ENCODE measurements around the gene RBBP4. TPM values are rescaled to one million over a fixed set of nuclear protein-coding genes. Genes with fewer than 3 reads are reported as not detected.
"Not testable (repeated sequence)": the region's sequence is repeated elsewhere in the genome, so short reads cannot be mapped to it uniquely, and the experiment has no call there.

The RBBP4 gene
- total RNA-seq, 1 experiment from 2014 or later: 208 TPM

- Histone ChIP-seq H3K36me3 (no peaks in the 10 kb centered on the region), H3K27me3 (replicated peaks) (no peaks in the 10 kb centered on the region), H3K4me1 (replicated peaks) (peaks cover 49% of the 10 kb centered on the region), H3K9me3 (replicated peaks) (no peaks in the 10 kb centered on the region), H3K27ac (no peak overlapping the region), H3K4me3 (no peak overlapping the region)
- DNase-seq (ENCODE audit: low read depth in 1 of 2, low spot score in 2 of 2): no peak
These were observed 58.5 kb downstream of the RBBP4 start for GRCh38 chr1:32709476-32709875.

- H3K36me3 ChIP-seq; H3K4me3 ChIP-seq; H3K27ac ChIP-seq; DNase-seq (ENCODE audit: low read depth in 1 of 2, low spot score in 2 of 2); H3K27me3 ChIP-seq (replicated peaks); H3K9me3 ChIP-seq (replicated peaks): not testable (repeated sequence)
- H3K4me1 ChIP-seq (replicated peaks): peaks cover 42% of the 10 kb centered on the region
These were observed 60.2 kb downstream of the RBBP4 start for GRCh38 chr1:32711221-32711620.

- DNase-seq (ENCODE audit: low read depth in 1 of 2, low spot score in 2 of 2): no peak
- no peaks in the 10 kb centered on the region for H3K9me3 ChIP-seq (replicated peaks)
- no peak overlapping the region for H3K4me3 ChIP-seq
- no peak overlapping the region for H3K27ac ChIP-seq
- H3K27me3 ChIP-seq (replicated peaks): no peaks in the 10 kb centered on the region
- no peaks in the 10 kb centered on the region for H3K36me3 ChIP-seq
- peaks cover 61% of the 10 kb centered on the region for H3K4me1 ChIP-seq (replicated peaks)
These were observed 62.1 kb downstream of the RBBP4 start for GRCh38 chr1:32713081-32713480.

- Histone ChIP-seq H3K27me3 (replicated peaks) (no peaks in the 10 kb centered on the region), H3K27ac (no peak overlapping the region), H3K4me1 (replicated peaks) (peaks cover 73% of the 10 kb centered on the region), H3K36me3 (peaks cover 2% of the 10 kb centered on the region; the same call in 1 of the 2 replicates), H3K9me3 (replicated peaks) (no peaks in the 10 kb centered on the region), H3K4me3 (no peak overlapping the region)
- no peak for DNase-seq (ENCODE audit: low read depth in 1 of 2, low spot score in 2 of 2)
These were observed 63.3 kb downstream of the RBBP4 start for GRCh38 chr1:32714277-32714676.

- Histone ChIP-seq H3K36me3 (peaks cover 4% of the 10 kb centered on the region; the same call in 1 of the 2 replicates), H3K27me3 (replicated peaks) (no peaks in the 10 kb centered on the region), H3K27ac (no peak overlapping the region), H3K4me3 (no peak overlapping the region), H3K4me1 (replicated peaks) (peaks cover 76% of the 10 kb centered on the region), H3K9me3 (replicated peaks) (no peaks in the 10 kb centered on the region)
- no peak for DNase-seq (ENCODE audit: low read depth in 1 of 2, low spot score in 2 of 2)
These were observed 64.9 kb downstream of the RBBP4 start for GRCh38 chr1:32715901-32716311.

- DNase-seq (ENCODE audit: low read depth in 1 of 2, low spot score in 2 of 2): peak; percentile 74
- Histone ChIP-seq H3K4me3 (no peak overlapping the region), H3K4me1 (replicated peaks) (peaks cover 76% of the 10 kb centered on the region), H3K27ac (no peak overlapping the region), H3K36me3 (peaks cover 4% of the 10 kb centered on the region; the same call in 1 of the 2 replicates), H3K27me3 (replicated peaks) (no peaks in the 10 kb centered on the region), H3K9me3 (replicated peaks) (no peaks in the 10 kb centered on the region)
These were observed 65.5 kb downstream of the RBBP4 start for GRCh38 chr1:32716312-32717148.

- Histone ChIP-seq H3K4me1 (replicated peaks) (peaks cover 76% of the 10 kb centered on the region), H3K36me3 (peaks cover 4% of the 10 kb centered on the region; the same call in 1 of the 2 replicates), H3K4me3 (no peak overlapping the region), H3K27ac (peak overlapping the region; percentile 69), H3K9me3 (replicated peaks) (no peaks in the 10 kb centered on the region), H3K27me3 (replicated peaks) (no peaks in the 10 kb centered on the region)
- no peak for DNase-seq (ENCODE audit: low read depth in 1 of 2, low spot score in 2 of 2)
These were observed 66.5 kb downstream of the RBBP4 start for GRCh38 chr1:32717503-32717902.

- no peaks in the 10 kb centered on the region for H3K27me3 ChIP-seq (replicated peaks)
- DNase-seq (ENCODE audit: low read depth in 1 of 2, low spot score in 2 of 2): no peak
- H3K9me3 ChIP-seq (replicated peaks): no peaks in the 10 kb centered on the region
- peak overlapping the region; percentile 69 for H3K27ac ChIP-seq
- peaks cover 4% of the 10 kb centered on the region; the same call in 1 of the 2 replicates for H3K36me3 ChIP-seq
- peaks cover 75% of the 10 kb centered on the region for H3K4me1 ChIP-seq (replicated peaks)
- H3K4me3 ChIP-seq: no peak overlapping the region
These were observed 67.0 kb downstream of the RBBP4 start for GRCh38 chr1:32718036-32718435.

GRCh38 chr1:32718527-32718926 lies 67.5 kb downstream of the RBBP4 start:
- no peak for DNase-seq (ENCODE audit: low read depth in 1 of 2, low spot score in 2 of 2)
- Histone ChIP-seq H3K4me1 (replicated peaks) (peaks cover 75% of the 10 kb centered on the region), H3K4me3 (no peak overlapping the region), H3K9me3 (replicated peaks) (no peaks in the 10 kb centered on the region), H3K36me3 (peaks cover 4% of the 10 kb centered on the region; the same call in 1 of the 2 replicates), H3K27me3 (replicated peaks) (no peaks in the 10 kb centered on the region), H3K27ac (peak overlapping the region; percentile 69)

- peaks cover 4% of the 10 kb centered on the region; the same call in 1 of the 2 replicates for H3K36me3 ChIP-seq
- no peaks in the 10 kb centered on the region for H3K9me3 ChIP-seq (replicated peaks)
- peak overlapping the region; percentile 69 for H3K27ac ChIP-seq
- peaks cover 81% of the 10 kb centered on the region for H3K4me1 ChIP-seq (replicated peaks)
- no peak overlapping the region for H3K4me3 ChIP-seq
- H3K27me3 ChIP-seq (replicated peaks): no peaks in the 10 kb centered on the region
- peak; percentile 94 to 96 for DNase-seq (ENCODE audit: low read depth in 1 of 2, low spot score in 2 of 2)
These were observed 68.8 kb downstream of the RBBP4 start for GRCh38 chr1:32719681-32720275.

GRCh38 chr1:32724678-32725614 lies 73.9 kb downstream of the RBBP4 start:
- H3K27me3 ChIP-seq (replicated peaks): no peaks in the 10 kb centered on the region
- H3K36me3 ChIP-seq: no peaks in the 10 kb centered on the region
- H3K4me3 ChIP-seq: peak overlapping the region; percentile 10; the same call in 1 of the 2 replicates
- DNase-seq (ENCODE audit: low read depth in 1 of 2, low spot score in 2 of 2): peak; percentile 91 to 96
- no peaks in the 10 kb centered on the region for H3K9me3 ChIP-seq (replicated peaks)
- peak overlapping the region; percentile 58 for H3K27ac ChIP-seq
- peaks cover 75% of the 10 kb centered on the region for H3K4me1 ChIP-seq (replicated peaks)

GRCh38 chr1:32725615-32725982 lies 74.6 kb downstream of the RBBP4 start:
- H3K4me3 ChIP-seq: no peak overlapping the region
- peak overlapping the region; percentile 58 for H3K27ac ChIP-seq
- H3K4me1 ChIP-seq (replicated peaks): peaks cover 75% of the 10 kb centered on the region
- H3K27me3 ChIP-seq (replicated peaks): no peaks in the 10 kb centered on the region
- H3K9me3 ChIP-seq (replicated peaks): no peaks in the 10 kb centered on the region
- no peaks in the 10 kb centered on the region for H3K36me3 ChIP-seq
- DNase-seq (ENCODE audit: low read depth in 1 of 2, low spot score in 2 of 2): no peak

- Histone ChIP-seq H3K4me1 (replicated peaks) (peaks cover 64% of the 10 kb centered on the region), H3K9me3 (replicated peaks) (no peaks in the 10 kb centered on the region), H3K4me3 (no peak overlapping the region), H3K27me3 (replicated peaks) (no peaks in the 10 kb centered on the region), H3K27ac (no peak overlapping the region), H3K36me3 (no peaks in the 10 kb centered on the region)
- no peak for DNase-seq (ENCODE audit: low read depth in 1 of 2, low spot score in 2 of 2)
These were observed 76.9 kb downstream of the RBBP4 start for GRCh38 chr1:32727876-32728275.
